Breast epithelium (tissue), 3 donors: ENCODE data around the gene SOX30.

Experiments
- POLR2A ChIP-seq: fragments of 450-650 bp; IDR thresholded peaks from one replicate; pipeline ENCODE4 v1.6.1; 2016; ENCODE audit warnings: antibody characterized with exemption, mild to moderate bottlenecking, moderate library complexity
- POLR2AphosphoS5 ChIP-seq, 3 donors: sonication (generic); formaldehyde crosslinking; IDR thresholded peaks; one replicate each; pipeline ENCODE4 v1.6.1; 2017; ENCODE audit warnings: antibody characterized with exemption in 3 of 3
- TF ChIP-seq, protein P1 (sequence below), 3 donors: fragments of 450-650 bp; IDR thresholded peaks; one replicate each; pipeline ENCODE4 v1.5.1; 2016 to 2017; ENCODE audit warnings: antibody characterized with exemption in 3 of 3, mild to moderate bottlenecking in 3 of 3, moderate library complexity in 3 of 3

DNA sequence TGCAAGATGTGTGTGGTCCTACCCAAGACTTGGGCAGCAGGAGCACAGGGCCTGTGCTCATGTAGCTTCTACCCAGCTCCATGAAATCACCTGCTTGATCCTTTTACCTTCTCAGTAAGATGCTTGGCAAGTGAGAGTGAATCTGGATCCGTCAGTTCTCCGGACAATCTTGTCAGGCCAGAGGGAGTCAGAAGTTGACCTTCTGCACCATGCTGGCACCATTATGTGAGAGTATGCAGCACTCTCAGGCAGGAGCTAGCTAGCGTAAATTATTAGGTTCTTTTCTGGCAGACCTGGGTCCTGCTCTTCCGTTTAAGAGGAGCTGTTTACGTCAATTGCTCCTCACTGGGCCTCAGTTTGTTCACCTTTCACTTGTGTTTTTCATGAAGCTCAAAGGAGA, 39.7 kb downstream of the SOX30 start:
- TF ChIP-seq, protein P1, sequence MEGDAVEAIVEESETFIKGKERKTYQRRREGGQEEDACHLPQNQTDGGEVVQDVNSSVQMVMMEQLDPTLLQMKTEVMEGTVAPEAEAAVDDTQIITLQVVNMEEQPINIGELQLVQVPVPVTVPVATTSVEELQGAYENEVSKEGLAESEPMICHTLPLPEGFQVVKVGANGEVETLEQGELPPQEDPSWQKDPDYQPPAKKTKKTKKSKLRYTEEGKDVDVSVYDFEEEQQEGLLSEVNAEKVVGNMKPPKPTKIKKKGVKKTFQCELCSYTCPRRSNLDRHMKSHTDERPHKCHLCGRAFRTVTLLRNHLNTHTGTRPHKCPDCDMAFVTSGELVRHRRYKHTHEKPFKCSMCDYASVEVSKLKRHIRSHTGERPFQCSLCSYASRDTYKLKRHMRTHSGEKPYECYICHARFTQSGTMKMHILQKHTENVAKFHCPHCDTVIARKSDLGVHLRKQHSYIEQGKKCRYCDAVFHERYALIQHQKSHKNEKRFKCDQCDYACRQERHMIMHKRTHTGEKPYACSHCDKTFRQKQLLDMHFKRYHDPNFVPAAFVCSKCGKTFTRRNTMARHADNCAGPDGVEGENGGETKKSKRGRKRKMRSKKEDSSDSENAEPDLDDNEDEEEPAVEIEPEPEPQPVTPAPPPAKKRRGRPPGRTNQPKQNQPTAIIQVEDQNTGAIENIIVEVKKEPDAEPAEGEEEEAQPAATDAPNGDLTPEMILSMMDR (IDR thresholded peaks at IDR 0.05) = no peak
- TF ChIP-seq POLR2A = no peak
- TF ChIP-seq POLR2AphosphoS5 (IDR thresholded peaks at IDR 0.05) = no peak
